HL-60 (cell line): ENCODE results near the gene PDXP.

Experiments
- CTCF ChIP-seq: IDR thresholded peaks from one replicate; pipeline ENCODE4 v1.5.1; 2011; ENCODE audit warnings: low read length, control low read depth, inconsistent platforms; ENCODE audit not compliant: insufficient read depth
- POLR2AphosphoS5 ChIP-seq: IDR thresholded peaks from 2 replicates; pipeline ENCODE4 v1.6.1; 2012; ENCODE audit warnings: low read depth

DNA sequence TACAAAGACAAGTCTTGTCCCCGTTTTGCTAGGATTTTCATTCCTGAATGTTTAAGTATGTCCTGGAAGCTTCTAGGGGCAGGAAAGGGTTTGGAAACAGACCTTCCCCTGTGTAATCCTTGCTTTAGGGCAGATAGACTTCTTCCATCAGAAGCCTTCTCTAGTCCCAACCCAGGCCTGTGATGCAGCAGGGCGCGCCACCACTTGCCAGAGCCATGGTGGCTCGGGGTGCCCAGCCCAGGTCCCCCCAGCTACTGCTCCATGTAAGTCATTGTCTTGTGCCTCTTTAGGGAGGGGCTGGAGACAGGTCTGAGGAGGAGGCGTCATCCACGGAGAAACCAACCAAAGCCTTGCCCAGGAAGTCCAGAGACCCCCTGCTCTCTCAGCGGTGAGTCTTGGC, 31.9 kb downstream of the PDXP start:
- TF ChIP-seq CTCF: no peak
- no peak for TF ChIP-seq POLR2AphosphoS5
